Epithelial cell of prostate (primary cell): ENCODE data around the gene PAOX.
"Not testable (repeated sequence)": the region's sequence is repeated elsewhere in the genome, so short reads cannot be mapped to it uniquely, and the experiment has no call there.

Experiments used
- DNase-seq: peaks from one replicate; pipeline ENCODE4 v3.0.0-alpha.2; 2011; ENCODE audit warnings: low read depth, low spot score
- H3K27ac ChIP-seq: fragments of 450-650 bp; 2 replicates; pipeline ENCODE4 v1.5.1; 2017; ENCODE audit warnings: mild to moderate bottlenecking

The PAOX gene

GRCh38 chr10:133361773-133362441 lies 17.2 kb upstream of the PAOX start:
- DNase-seq = no peak
- no peak overlapping the region for H3K27ac ChIP-seq

- H3K27ac ChIP-seq = no peak overlapping the region
- no peak for DNase-seq
Observed at GRCh38 chr10:133362846-133363245, 16.2 kb upstream of the PAOX start.

- no peak overlapping the region for H3K27ac ChIP-seq
- no peak for DNase-seq
Observed at GRCh38 chr10:133364645-133365431, 14.2 kb upstream of the PAOX start.

- DNase-seq = no peak
- no peak overlapping the region for H3K27ac ChIP-seq
Observed at GRCh38 chr10:133365461-133366129, 13.5 kb upstream of the PAOX start.

- DNase-seq = no peak
Observed at GRCh38 chr10:133366130-133366478, 13.0 kb upstream of the PAOX start.

GRCh38 chr10:133366751-133367150 lies 12.3 kb upstream of the PAOX start:
- no peak for DNase-seq
- H3K27ac ChIP-seq = no peak overlapping the region

More at GRCh38 chr10:133366130-133366478, 13.0 kb upstream of the PAOX start:
- no peak overlapping the region for H3K27ac ChIP-seq

GRCh38 chr10:133367461-133367860 lies 11.6 kb upstream of the PAOX start:
- H3K27ac ChIP-seq, DNase-seq: not testable (repeated sequence)

GRCh38 chr10:133368153-133368552 lies 10.9 kb upstream of the PAOX start:
- no peak for DNase-seq
- H3K27ac ChIP-seq = no peak overlapping the region

- no peak overlapping the region for H3K27ac ChIP-seq
- DNase-seq = no peak
Observed at GRCh38 chr10:133370030-133370786, 8.9 kb upstream of the PAOX start.

- no peak overlapping the region for H3K27ac ChIP-seq
- DNase-seq = no peak
Observed at GRCh38 chr10:133372507-133372906, 6.6 kb upstream of the PAOX start.

- H3K27ac ChIP-seq = peak within 1 kb of the TSS; percentile 63
- peak; percentile 27 for DNase-seq
Observed at GRCh38 chr10:133373174-133374090, 5.6 kb upstream of the PAOX start, which contains the start of gene ECHS1. ECHS1 (minus strand) TSS chr10:133373354; CDS start chr10:133373333, 21 bp downstream.

GRCh38 chr10:133375357-133376115 lies 3.5 kb upstream of the PAOX start:
- no peak for DNase-seq
- H3K27ac ChIP-seq = no peak overlapping the region

- not testable (repeated sequence) for DNase-seq, H3K27ac ChIP-seq
Observed at GRCh38 chr10:133376183-133376582, 2.9 kb upstream of the PAOX start.

GRCh38 chr10:133377025-133377817 lies 1.8 kb upstream of the PAOX start:
- no peak for DNase-seq
- H3K27ac ChIP-seq = no peak overlapping the region

- H3K27ac ChIP-seq = no peak overlapping the region
- no peak for DNase-seq
Observed at GRCh38 chr10:133377818-133378250, 1.2 kb upstream of the PAOX start.

GRCh38 chr10:133378251-133379096 lies 588 bp upstream of the PAOX start:
- H3K27ac ChIP-seq = no peak overlapping the region
- no peak for DNase-seq
